ENCODE results near the gene POPDC3.

The POPDC3 gene

GRCh38 chr6:105181981-105182515 is 2.2 kb upstream of the POPDC3 start (continued):
- TF ChIP-seq TRIM28 (IDR thresholded peaks at IDR 0.05; ENCODE audit: borderline replicate concordance, low read length), result no peak
- no peak for TF ChIP-seq ZNF211 (tag by site-specific recombination; IDR thresholded peaks at IDR 0.05; ENCODE audit: low read depth)

DNA sequence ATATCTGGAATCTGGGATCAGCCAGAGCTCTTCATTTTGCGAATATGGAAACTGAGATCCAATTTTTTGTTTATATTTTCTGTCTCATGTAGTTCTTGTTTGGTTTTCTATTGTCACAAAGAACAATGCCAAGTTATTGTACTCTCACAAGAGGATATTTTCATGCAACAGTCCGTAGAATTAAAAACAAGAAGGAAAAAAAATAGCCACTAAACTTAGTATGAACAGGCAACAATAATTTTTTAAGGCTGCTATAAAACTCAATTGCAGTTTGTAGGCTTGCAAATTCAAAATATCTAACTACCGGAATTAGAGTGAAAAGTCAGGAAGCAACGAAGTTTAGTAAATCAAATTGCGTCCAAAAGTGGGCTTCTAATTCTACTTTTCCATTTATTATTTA is 1.2 kb downstream of the POPDC3 start:
- H3K9me3 ChIP-seq (ENCODE audit: control insufficient read depth, insufficient read depth, low read depth, low read length), result no peaks in the 10 kb centered on the region
- peaks cover 10% of the 10 kb centered on the region; the same call in 1 of the 2 replicates for H3K4me1 ChIP-seq (ENCODE audit: control insufficient read depth, insufficient read depth, low read length)
- TF ChIP-seq BCL11B (tag by site-specific recombination; IDR thresholded peaks at IDR 0.05; ENCODE audit: low read depth) (no peak), ZNF133 (tag by site-specific recombination; IDR thresholded peaks at IDR 0.05) (no peak), ZNF221 (tag by site-specific recombination; IDR thresholded peaks at IDR 0.05; ENCODE audit: borderline replicate concordance) (no peak), ZNF768 (tag by site-specific recombination; IDR thresholded peaks at IDR 0.05) (no peak), ZNF274 (IDR thresholded peaks at IDR 0.05; ENCODE audit: low read length) (no peak), ZNF274 (tag by site-specific recombination; IDR thresholded peaks at IDR 0.05; ENCODE audit: borderline replicate concordance) (no peak), ZNF362 (tag by site-specific recombination; IDR thresholded peaks at IDR 0.05) (no peak), ZNF211 (tag by site-specific recombination; IDR thresholded peaks at IDR 0.05; ENCODE audit: low read depth) (no peak)
- no peak overlapping the region; the same call in 1 of the 2 replicates for H3K4me3 ChIP-seq (ENCODE audit: low read depth, low read length)
- CTCF ChIA-PET, result interaction anchor here (0.7 to 1.3 kb wide), 2 partner anchors 14 to 109 kb away, joined by 5 to 6 read pairs; no protein-coding TSS in a partner anchor
- H3K36me3 ChIP-seq (ENCODE audit: control insufficient read depth in 2 of 2, insufficient read depth in 1 of 2, low read length in 2 of 2), result no peaks in the 10 kb centered on the region
- POLR2A ChIA-PET, result no interaction called here
- no peak overlapping the region; the same call in 1 of the 2 replicates for H3K27ac ChIP-seq (ENCODE audit: extremely low read depth, low read depth, low read length)

- no peaks in the 10 kb centered on the region for H3K36me3 ChIP-seq (ENCODE audit: control insufficient read depth in 2 of 2, insufficient read depth in 1 of 2, low read length in 2 of 2)
- POLR2A ChIA-PET, result no interaction called here
- H3K4me1 ChIP-seq (ENCODE audit: control insufficient read depth, insufficient read depth, low read length), result peaks cover 10% of the 10 kb centered on the region; the same call in 1 of the 2 replicates
- no peak overlapping the region for H3K4me3 ChIP-seq (ENCODE audit: low read depth, low read length)
- TF ChIP-seq MYNN (tag by site-specific recombination; IDR thresholded peaks at IDR 0.05; ENCODE audit: borderline replicate concordance) (0 out of 2 replicates have a peak, but pooled peaks have one; percentile 40), ZBTB48 (tag by site-specific recombination; IDR thresholded peaks at IDR 0.05) (no peak)
- H3K9me3 ChIP-seq (ENCODE audit: control insufficient read depth, insufficient read depth, low read depth, low read length), result no peaks in the 10 kb centered on the region
- H3K27ac ChIP-seq (ENCODE audit: extremely low read depth, low read depth, low read length), result no peak overlapping the region
- CTCF ChIA-PET, result interaction anchor here (0.7 to 1.3 kb wide), 3 partner anchors 13 to 108 kb away, joined by 3 to 6 read pairs (median 5); no protein-coding TSS in a partner anchor
Measured at GRCh38 chr6:105178110-105178509, 1.7 kb downstream of the POPDC3 start.

DNA sequence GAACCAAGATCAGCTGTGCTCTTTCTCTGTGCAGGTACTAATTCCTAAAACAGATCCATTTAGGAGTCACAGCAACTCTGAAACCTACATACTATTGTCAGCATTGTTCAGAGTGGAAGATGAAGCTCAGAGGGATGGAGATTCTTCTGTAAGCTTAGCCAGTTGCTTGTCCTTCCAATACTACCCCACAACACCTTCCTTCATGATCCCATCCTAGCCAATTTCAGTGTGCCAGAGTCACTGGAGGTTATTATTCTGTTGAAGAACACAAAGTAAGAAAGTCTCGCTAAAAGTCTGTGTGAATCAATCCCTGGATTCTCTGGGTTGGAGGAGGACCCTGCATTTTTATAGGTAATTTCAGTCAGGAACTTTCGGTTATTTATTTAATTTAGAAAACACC is 2.3 kb downstream of the POPDC3 start:
- no peak overlapping the region for H3K27ac ChIP-seq (ENCODE audit: extremely low read depth, low read depth, low read length)
- H3K4me1 ChIP-seq (ENCODE audit: control insufficient read depth, insufficient read depth, low read length), result peaks cover 5% of the 10 kb centered on the region; the same call in 1 of the 2 replicates
- H3K36me3 ChIP-seq (ENCODE audit: control insufficient read depth in 2 of 2, insufficient read depth in 1 of 2, low read length in 2 of 2), result no peaks in the 10 kb centered on the region
- TF ChIP-seq, protein P1, sequence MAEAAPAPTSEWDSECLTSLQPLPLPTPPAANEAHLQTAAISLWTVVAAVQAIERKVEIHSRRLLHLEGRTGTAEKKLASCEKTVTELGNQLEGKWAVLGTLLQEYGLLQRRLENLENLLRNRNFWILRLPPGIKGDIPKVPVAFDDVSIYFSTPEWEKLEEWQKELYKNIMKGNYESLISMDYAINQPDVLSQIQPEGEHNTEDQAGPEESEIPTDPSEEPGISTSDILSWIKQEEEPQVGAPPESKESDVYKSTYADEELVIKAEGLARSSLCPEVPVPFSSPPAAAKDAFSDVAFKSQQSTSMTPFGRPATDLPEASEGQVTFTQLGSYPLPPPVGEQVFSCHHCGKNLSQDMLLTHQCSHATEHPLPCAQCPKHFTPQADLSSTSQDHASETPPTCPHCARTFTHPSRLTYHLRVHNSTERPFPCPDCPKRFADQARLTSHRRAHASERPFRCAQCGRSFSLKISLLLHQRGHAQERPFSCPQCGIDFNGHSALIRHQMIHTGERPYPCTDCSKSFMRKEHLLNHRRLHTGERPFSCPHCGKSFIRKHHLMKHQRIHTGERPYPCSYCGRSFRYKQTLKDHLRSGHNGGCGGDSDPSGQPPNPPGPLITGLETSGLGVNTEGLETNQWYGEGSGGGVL (tag by site-specific recombination; IDR thresholded peaks at IDR 0.05), result no peak
- TF ChIP-seq ZNF76 (tag by site-specific recombination; IDR thresholded peaks at IDR 0.05; ENCODE audit: borderline replicate concordance, low read depth), result no peak
- TF ChIP-seq ZBTB7A (tag by site-specific recombination; IDR thresholded peaks at IDR 0.05; ENCODE audit: low read depth), result no peak
- TF ChIP-seq ZFP3 (tag by site-specific recombination; IDR thresholded peaks at IDR 0.05; ENCODE audit: low read depth), result no peak
- no peak for TF ChIP-seq ZNF549 (tag by site-specific recombination; IDR thresholded peaks at IDR 0.05)
- no peak for TF ChIP-seq ZNF132 (tag by site-specific recombination; IDR thresholded peaks at IDR 0.05; ENCODE audit: borderline replicate concordance)
- TF ChIP-seq ZNF654 (tag by site-specific recombination; IDR thresholded peaks at IDR 0.05; ENCODE audit: low read depth), result no peak
- no peak for TF ChIP-seq ZFHX2 (tag by site-specific recombination; conservative IDR thresholded peaks at IDR 0.05)
- ChIA-PET POLR2A (no interaction called here), CTCF (interaction anchor here (0.8 to 1.3 kb wide), 2 partner anchors 13 to 20 kb away, joined by 3 to 6 read pairs; no protein-coding TSS in a partner anchor)
- H3K9me3 ChIP-seq (ENCODE audit: control insufficient read depth, insufficient read depth, low read depth, low read length), result no peaks in the 10 kb centered on the region
- H3K4me3 ChIP-seq (ENCODE audit: low read depth, low read length), result no peak overlapping the region
